ENCODE measurements around the gene CCDC197. TPM values are rescaled to one million over a fixed set of nuclear protein-coding genes. Genes with fewer than 3 reads are reported as not detected.

The CCDC197 gene
- total and polyA plus RNA-seq, 8 donors: not detected

DNA sequence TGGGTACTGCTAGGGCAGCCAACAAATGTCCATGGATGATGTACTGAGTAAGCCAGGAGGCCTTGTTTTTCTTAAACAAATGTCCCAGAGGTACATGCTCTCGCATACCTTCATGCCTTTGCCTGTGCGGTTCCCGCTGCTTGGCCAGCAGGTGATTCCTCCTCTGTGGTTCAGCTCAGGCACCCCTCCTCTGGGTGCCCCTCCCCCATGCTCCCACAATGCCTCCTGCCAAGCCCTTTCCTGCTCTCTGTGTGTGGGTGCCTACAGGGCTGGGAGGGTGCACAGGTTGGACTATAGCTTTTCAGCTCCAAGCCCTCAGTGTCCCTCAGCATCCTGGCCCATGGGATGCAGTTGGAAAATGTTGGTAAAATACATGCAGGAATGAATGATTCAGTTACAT lies 44.3 kb upstream of the CCDC197 start:
- Histone ChIP-seq H3K4me3 (no peak overlapping the region), H3K9me3 (no peaks in the 10 kb centered on the region), H3K27me3 (no peaks in the 10 kb centered on the region), H3K36me3 (no peaks in the 10 kb centered on the region), H3K4me1 (no peaks in the 10 kb centered on the region), H3K27ac (no peak overlapping the region)
- ATAC-seq (peak in 1 of 4 donors; percentile 8), FAIRE-seq (no peak), DNase-seq (no peak)
- WGBS, 2 donors: 74 to 80% methylated on average over 3 of the region's 3 CpGs
- intact Hi-C loops (cut with DNase I): no loop called here
- TF ChIP-seq, protein P1, sequence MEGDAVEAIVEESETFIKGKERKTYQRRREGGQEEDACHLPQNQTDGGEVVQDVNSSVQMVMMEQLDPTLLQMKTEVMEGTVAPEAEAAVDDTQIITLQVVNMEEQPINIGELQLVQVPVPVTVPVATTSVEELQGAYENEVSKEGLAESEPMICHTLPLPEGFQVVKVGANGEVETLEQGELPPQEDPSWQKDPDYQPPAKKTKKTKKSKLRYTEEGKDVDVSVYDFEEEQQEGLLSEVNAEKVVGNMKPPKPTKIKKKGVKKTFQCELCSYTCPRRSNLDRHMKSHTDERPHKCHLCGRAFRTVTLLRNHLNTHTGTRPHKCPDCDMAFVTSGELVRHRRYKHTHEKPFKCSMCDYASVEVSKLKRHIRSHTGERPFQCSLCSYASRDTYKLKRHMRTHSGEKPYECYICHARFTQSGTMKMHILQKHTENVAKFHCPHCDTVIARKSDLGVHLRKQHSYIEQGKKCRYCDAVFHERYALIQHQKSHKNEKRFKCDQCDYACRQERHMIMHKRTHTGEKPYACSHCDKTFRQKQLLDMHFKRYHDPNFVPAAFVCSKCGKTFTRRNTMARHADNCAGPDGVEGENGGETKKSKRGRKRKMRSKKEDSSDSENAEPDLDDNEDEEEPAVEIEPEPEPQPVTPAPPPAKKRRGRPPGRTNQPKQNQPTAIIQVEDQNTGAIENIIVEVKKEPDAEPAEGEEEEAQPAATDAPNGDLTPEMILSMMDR (IDR thresholded peaks at IDR 0.05): no peak

DNA sequence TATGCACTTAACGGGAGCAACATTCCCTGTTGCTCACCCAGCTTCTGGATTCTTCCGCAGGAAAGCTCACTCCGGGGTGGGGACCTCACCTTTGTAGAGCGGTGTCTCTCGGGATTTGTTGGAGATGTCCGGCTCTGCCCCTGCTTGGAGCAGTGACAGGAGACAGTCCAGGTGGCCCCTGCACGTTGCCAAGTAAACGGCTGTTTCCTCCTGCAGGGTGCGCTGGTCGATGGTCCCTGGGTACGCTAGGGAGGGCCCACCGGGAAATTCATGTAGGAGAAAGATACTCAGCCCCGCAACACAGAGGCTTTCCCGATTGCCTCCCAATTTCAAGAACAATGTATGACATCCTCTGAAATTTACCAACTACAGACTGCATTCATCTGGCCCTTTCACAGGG lies 43.8 kb upstream of the CCDC197 start:
- no peak overlapping the region for H3K4me3 ChIP-seq
- H3K27ac ChIP-seq: no peak overlapping the region
- no peaks in the 10 kb centered on the region for H3K27me3 ChIP-seq
- intact Hi-C loops (cut with DNase I): no loop called here
- TF ChIP-seq, protein P1 (IDR thresholded peaks at IDR 0.05): no peak
- no peaks in the 10 kb centered on the region for H3K9me3 ChIP-seq
- no peaks in the 10 kb centered on the region for H3K4me1 ChIP-seq
- DNase-seq (no peak), ATAC-seq (peak in 1 of 4 donors; percentile 12), FAIRE-seq (no peak)
- H3K36me3 ChIP-seq: no peaks in the 10 kb centered on the region
- WGBS, 2 donors: 63 to 69% methylated on average over 14 of the region's 14 CpGs

DNA sequence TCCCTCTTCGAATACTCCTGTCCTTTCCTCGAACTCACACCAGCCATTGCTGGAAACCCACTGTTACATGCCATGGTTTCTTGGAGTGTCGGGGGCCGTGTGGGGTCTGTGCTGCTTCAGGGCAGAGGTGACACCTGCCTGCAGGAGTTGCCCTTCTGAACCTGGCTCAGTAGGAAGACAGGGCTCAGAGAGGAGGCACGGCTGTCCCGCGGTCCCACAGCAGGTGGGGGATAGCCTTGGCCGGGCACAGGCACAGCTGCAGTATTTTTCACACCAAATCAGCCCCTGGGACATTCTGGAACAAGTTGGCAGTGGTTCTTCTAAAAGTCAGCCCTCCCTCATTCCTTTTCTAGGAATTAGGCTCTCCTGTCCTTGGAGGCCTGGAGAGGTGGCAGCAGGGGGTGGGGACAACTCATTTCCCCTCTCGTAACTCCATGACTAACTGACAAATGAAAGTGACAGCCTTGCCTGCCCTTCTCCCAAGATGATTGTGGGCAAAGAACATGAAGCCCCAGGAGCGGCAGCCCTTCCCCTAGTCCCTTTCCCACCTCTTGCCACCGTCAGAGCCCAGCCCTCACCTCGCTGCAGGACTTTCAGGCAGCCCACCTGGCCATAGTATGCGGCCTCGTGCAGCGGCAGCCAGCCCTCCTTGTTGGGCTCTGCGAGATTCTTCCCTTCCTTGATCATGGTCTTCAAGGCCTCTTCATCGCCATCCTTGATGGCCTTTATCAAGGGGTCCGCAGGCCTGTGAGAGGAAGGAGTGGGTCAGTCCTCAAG lies 43.2 kb upstream of the CCDC197 start:
- 69 to 70% methylated on average over 18 of the region's 18 CpGs for WGBS, 2 donors

DNA sequence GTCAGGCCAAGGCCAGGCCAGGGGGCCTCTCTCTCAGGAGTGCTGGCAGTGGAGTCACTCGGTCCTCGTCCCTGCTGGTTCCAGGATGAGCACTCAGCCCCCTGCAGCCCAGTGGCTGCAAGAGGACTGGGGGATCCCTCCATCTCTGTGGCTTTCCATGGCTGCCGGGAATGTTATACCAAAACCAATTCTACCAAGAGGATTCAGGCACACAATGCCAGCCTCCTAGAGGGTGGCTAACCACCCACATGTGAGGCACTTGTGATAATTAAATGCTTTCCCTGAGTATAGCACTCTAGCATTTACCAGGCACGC lies 42.6 kb upstream of the CCDC197 start:
- no peak overlapping the region for H3K4me3 ChIP-seq
- DNase-seq (no peak), FAIRE-seq (no peak), ATAC-seq (no peak)
- no peak overlapping the region for H3K27ac ChIP-seq
- intact Hi-C loops (cut with DNase I): no loop called here
- no peaks in the 10 kb centered on the region for H3K27me3 ChIP-seq
- H3K36me3 ChIP-seq: no peaks in the 10 kb centered on the region
- H3K4me1 ChIP-seq: peaks cover 0 to 5% (median 0%) of the 10 kb centered on the region in 3 donors
- 78 to 84% methylated on average over 4 of the region's 4 CpGs for whole genome bisulfite sequencing, 2 donors
- H3K9me3 ChIP-seq: no peaks in the 10 kb centered on the region
- TF ChIP-seq, protein P1 (IDR thresholded peaks at IDR 0.05): no peak

More for the DNA sequence above, 43.2 kb upstream of the CCDC197 start:
- Histone ChIP-seq H3K27me3 (no peaks in the 10 kb centered on the region), H3K27ac (no peak overlapping the region), H3K36me3 (no peaks in the 10 kb centered on the region), H3K4me1 (peaks cover 0 to under 1% (median 0%) of the 10 kb centered on the region in 3 donors), H3K9me3 (no peaks in the 10 kb centered on the region), H3K4me3 (no peak overlapping the region)
- FAIRE-seq (no peak), ATAC-seq (peak in 1 of 4 donors; percentile 32), DNase-seq (no peak)
- intact Hi-C loops (cut with DNase I): no loop called here
- TF ChIP-seq, protein P1 (IDR thresholded peaks at IDR 0.05): no peak
